PC-9 (cell line): ENCODE results near the gene SLC6A3.

Experiments used
- CTCF ChIP-seq: fragments of 200-600 bp; sonication (generic); conservative IDR thresholded peaks from 2 replicates; pipeline ENCODE4 v1.6.1; 2017; ENCODE audit warnings: mixed run types, antibody characterized with exemption, mild to moderate bottlenecking, moderate library complexity
- EZH2 ChIP-seq: fragments of 200-600 bp; sonication (generic); IDR thresholded peaks from 2 replicates; pipeline ENCODE4 v1.8.0; 2017; ENCODE audit warnings: antibody characterized with exemption, low read depth

- TF ChIP-seq CTCF (no peak), EZH2 (no peak)
These were observed 43.6 kb downstream of the SLC6A3 start for GRCh38 chr5:1401536-1402138.
